SK-N-SH (cell line): Measurements from ENCODE around the gene RIMS1.

Experiments
- FOXM1 ChIP-seq: IDR thresholded peaks from 2 replicates; pipeline ENCODE4 v1.4.0; 2012; ENCODE audit warnings: low read depth, mild to moderate bottlenecking
- RAD21 ChIP-seq: IDR thresholded peaks from 2 replicates; pipeline ENCODE4 v1.6.1; 2012; ENCODE audit warnings: mild to moderate bottlenecking, low read length
- RXRA ChIP-seq: IDR thresholded peaks from 2 replicates; pipeline ENCODE4 v1.4.0; 2012; ENCODE audit warnings: low read depth, mild to moderate bottlenecking, borderline replicate concordance
- TF ChIP-seq, protein P1 (sequence below): IDR thresholded peaks from 2 replicates; pipeline ENCODE4 v1.4.0; 2012; ENCODE audit warnings: low read depth
- TF ChIP-seq, protein P2 (sequence below): fragments of 200-600 bp; sonication (generic); IDR thresholded peaks from 2 replicates; pipeline ENCODE4 v1.6.1; 2017; ENCODE audit warnings: antibody characterized with exemption, mild to moderate bottlenecking, moderate library complexity
- TF ChIP-seq, protein P3 (sequence below): IDR thresholded peaks from 2 replicates; pipeline ENCODE4; 2012

DNA sequence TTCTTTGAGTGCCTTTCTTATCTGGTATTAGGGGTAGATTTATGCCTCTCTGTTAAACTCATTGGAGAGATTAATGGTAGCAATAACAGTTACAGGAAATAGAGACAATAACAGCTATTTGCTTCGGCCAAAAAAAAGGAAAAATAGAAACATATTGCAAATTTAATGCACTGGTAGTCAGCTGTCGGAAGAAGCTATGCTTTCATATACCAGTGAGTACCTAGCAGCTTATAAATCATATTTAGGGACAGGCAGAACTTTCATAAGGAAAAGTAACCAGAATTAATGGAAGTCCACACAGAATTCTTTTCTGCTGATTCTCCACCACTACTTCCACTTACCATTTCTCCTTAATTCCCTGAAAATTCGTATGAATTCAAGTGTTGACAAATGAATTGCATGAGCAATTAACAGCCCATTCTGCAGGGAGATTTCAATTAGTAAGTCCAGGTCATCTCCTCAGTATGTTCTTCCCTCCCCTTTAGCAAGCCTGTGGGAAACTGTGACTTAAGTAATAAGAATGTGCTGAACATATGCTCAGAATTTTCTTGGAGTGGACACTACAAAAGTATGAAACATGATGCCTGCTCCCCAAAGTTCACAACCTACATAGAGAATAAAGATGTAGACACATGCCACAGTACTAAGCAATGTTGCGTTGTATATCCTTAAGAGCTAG is 538.8 kb downstream of the RIMS1 start:
- TF ChIP-seq RXRA (no peak), RAD21 (no peak), FOXM1 (no peak)
- TF ChIP-seq, protein P1, sequence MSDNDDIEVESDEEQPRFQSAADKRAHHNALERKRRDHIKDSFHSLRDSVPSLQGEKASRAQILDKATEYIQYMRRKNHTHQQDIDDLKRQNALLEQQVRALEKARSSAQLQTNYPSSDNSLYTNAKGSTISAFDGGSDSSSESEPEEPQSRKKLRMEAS, result peak; percentile 71; the same call in 1 of the 2 replicates
- TF ChIP-seq, protein P2, sequence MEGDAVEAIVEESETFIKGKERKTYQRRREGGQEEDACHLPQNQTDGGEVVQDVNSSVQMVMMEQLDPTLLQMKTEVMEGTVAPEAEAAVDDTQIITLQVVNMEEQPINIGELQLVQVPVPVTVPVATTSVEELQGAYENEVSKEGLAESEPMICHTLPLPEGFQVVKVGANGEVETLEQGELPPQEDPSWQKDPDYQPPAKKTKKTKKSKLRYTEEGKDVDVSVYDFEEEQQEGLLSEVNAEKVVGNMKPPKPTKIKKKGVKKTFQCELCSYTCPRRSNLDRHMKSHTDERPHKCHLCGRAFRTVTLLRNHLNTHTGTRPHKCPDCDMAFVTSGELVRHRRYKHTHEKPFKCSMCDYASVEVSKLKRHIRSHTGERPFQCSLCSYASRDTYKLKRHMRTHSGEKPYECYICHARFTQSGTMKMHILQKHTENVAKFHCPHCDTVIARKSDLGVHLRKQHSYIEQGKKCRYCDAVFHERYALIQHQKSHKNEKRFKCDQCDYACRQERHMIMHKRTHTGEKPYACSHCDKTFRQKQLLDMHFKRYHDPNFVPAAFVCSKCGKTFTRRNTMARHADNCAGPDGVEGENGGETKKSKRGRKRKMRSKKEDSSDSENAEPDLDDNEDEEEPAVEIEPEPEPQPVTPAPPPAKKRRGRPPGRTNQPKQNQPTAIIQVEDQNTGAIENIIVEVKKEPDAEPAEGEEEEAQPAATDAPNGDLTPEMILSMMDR, result no peak
- TF ChIP-seq, protein P3, sequence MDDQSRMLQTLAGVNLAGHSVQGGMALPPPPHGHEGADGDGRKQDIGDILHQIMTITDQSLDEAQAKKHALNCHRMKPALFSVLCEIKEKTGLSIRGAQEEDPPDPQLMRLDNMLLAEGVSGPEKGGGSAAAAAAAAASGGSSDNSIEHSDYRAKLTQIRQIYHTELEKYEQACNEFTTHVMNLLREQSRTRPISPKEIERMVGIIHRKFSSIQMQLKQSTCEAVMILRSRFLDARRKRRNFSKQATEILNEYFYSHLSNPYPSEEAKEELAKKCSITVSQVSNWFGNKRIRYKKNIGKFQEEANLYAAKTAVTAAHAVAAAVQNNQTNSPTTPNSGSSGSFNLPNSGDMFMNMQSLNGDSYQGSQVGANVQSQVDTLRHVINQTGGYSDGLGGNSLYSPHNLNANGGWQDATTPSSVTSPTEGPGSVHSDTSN, result 0 out of 2 replicates have a peak, but pooled peaks have one; percentile 43
